Endodermal cell (in vitro differentiated cells): Measurements from ENCODE around the gene CCL1. TPM values are rescaled to one million over a fixed set of nuclear protein-coding genes. Genes with fewer than 3 reads are reported as not detected.

Source experiments
- DNase-seq: peaks from one replicate; pipeline ENCODE4 v3.0.0-alpha.2; 2017
- H3K27ac ChIP-seq: 2 replicates; pipeline ENCODE4 v1.5.1; 2013; ENCODE audit warnings: mild to moderate bottlenecking, low read depth, low read length, moderate library complexity
- H3K27me3 ChIP-seq: 2 replicates; pipeline ENCODE4 v1.6.1; 2013; ENCODE audit warnings: mild to moderate bottlenecking, low read length, moderate library complexity; ENCODE audit not compliant: insufficient read depth, control insufficient read depth, poor library complexity, severe bottlenecking
- H3K36me3 ChIP-seq: 2 replicates; pipeline ENCODE4 v1.7.0; 2013; ENCODE audit warnings: mild to moderate bottlenecking, low read length, moderate library complexity; ENCODE audit not compliant: control insufficient read depth, insufficient read depth
- H3K4me1 ChIP-seq: one replicate; pipeline ENCODE4 v1.7.0; 2013; ENCODE audit warnings: low read length; ENCODE audit not compliant: control insufficient read depth, insufficient read depth
- H3K4me3 ChIP-seq: 2 replicates; pipeline ENCODE4 v1.5.1; 2013; ENCODE audit warnings: mild to moderate bottlenecking, low read length, moderate library complexity
- H3K9ac ChIP-seq: 2 replicates; pipeline ENCODE4 v1.6.1; 2013; ENCODE audit warnings: mild to moderate bottlenecking, low read length, moderate library complexity; ENCODE audit not compliant: poor library complexity, severe bottlenecking; ENCODE audit errors: extremely low read depth
- H3K9me3 ChIP-seq: 2 replicates; pipeline ENCODE4 v1.6.1; 2013; ENCODE audit warnings: mild to moderate bottlenecking, low read length, moderate library complexity; ENCODE audit not compliant: control insufficient read depth
- H3K27ac Mint-ChIP-seq: 2 replicates; pipeline ENCODE4 v1.8.0; 2020; ENCODE audit warnings: mixed read lengths
- H3K27me3 Mint-ChIP-seq: 2 replicates; pipeline ENCODE4 v1.8.0; 2021; ENCODE audit warnings: mild to moderate bottlenecking, mixed read lengths; ENCODE audit not compliant: insufficient read depth
- H3K36me3 Mint-ChIP-seq: 2 replicates; pipeline ENCODE4 v1.8.0; 2020; ENCODE audit warnings: low read depth, mixed read lengths
- H3K4me1 Mint-ChIP-seq: 2 replicates; pipeline ENCODE4 v1.8.0; 2020; ENCODE audit warnings: mixed read lengths
- H3K4me3 Mint-ChIP-seq: 2 replicates; pipeline ENCODE4 v1.8.0; 2020; ENCODE audit warnings: mild to moderate bottlenecking, moderate library complexity, mixed read lengths
- H3K9me3 Mint-ChIP-seq: 2 replicates; pipeline ENCODE4 v1.8.0; 2020; ENCODE audit warnings: mild to moderate bottlenecking, mixed read lengths
- CTCF ChIP-seq: fragments of 200-600 bp; sonication (generic); conservative IDR thresholded peaks from 2 replicates; pipeline ENCODE4 v1.5.0; 2021; ENCODE audit warnings: antibody characterized with exemption, mild to moderate bottlenecking
- WGBS, 2 experiments: methylation state at CpG; one replicate each; pipeline versions ENCODE4 v1.1.5 to v1.1.7; 2013; ENCODE audit warnings: missing lambda C conversion rate in 2 of 2, mixed read lengths in 1 of 2; ENCODE audit not compliant: insufficient coverage in 1 of 2, insufficient read length in 1 of 2; 5-methylcytosine and 5-hydroxymethylcytosine counted together
- total RNA-seq, 2 donors: library from RNA; stranded (reverse); fragmentation: NEBNext Ultra II Directional in 1 of 2; extraction: Animal tissue kit (Norgen Biotek cat#: 25700) in 1 of 2; gene quantifications; 2 replicates in 1 of 2; 3 replicates in 1 of 2; pipeline ENCODE4 v1.2.1, GENCODE V29; 2021

CCL1 gene
- total RNA-seq, 2 donors from 2014 or later = not detected

- peak; percentile 69 for TF ChIP-seq CTCF
- Histone ChIP-seq H3K36me3 (no peaks in the 10 kb centered on the region), H3K9ac (no peak overlapping the region), H3K4me3 (no peak overlapping the region), H3K27me3 (no peaks in the 10 kb centered on the region), H3K9me3 (no peaks in the 10 kb centered on the region), H3K4me1 (no peaks in the 10 kb centered on the region), H3K27ac (no peak overlapping the region)
- Mint-ChIP-seq H3K9me3 (no peaks in the 10 kb centered on the region), H3K27ac (no peak overlapping the region), H3K4me3 (no peak overlapping the region), H3K36me3 (no peaks in the 10 kb centered on the region), H3K4me1 (no peaks in the 10 kb centered on the region), H3K27me3 (peaks cover 16% of the 10 kb centered on the region)
- peak; percentile 83 for DNase-seq
- WGBS, 2 experiments = 69 to 76% methylated on average over 2 to 3 of the region's 3 CpGs
These were observed 44.6 kb downstream of the CCL1 start for GRCh38 chr17:34318474-34318873.

- no peak overlapping the region for H3K27ac ChIP-seq
- no peaks in the 10 kb centered on the region for H3K27me3 ChIP-seq
- Mint-ChIP-seq H3K27ac (no peak overlapping the region), H3K9me3 (no peaks in the 10 kb centered on the region), H3K4me1 (peaks cover 3% of the 10 kb centered on the region), H3K36me3 (no peaks in the 10 kb centered on the region), H3K4me3 (no peak overlapping the region), H3K27me3 (peaks cover 20% of the 10 kb centered on the region)
- no peak overlapping the region for H3K9ac ChIP-seq
- no peaks in the 10 kb centered on the region for H3K36me3 ChIP-seq
- no peaks in the 10 kb centered on the region for H3K4me1 ChIP-seq
- no peak for DNase-seq
- 89 to 95% methylated on average over 4 of the region's 4 CpGs for WGBS, 2 experiments
- H3K9me3 ChIP-seq = no peaks in the 10 kb centered on the region
- no peak for TF ChIP-seq CTCF
- no peak overlapping the region for H3K4me3 ChIP-seq
These were observed 48.8 kb downstream of the CCL1 start for GRCh38 chr17:34314279-34314678.

GRCh38 chr17:34313164-34313563 is 49.9 kb downstream of the CCL1 start:
- H3K4me1 Mint-ChIP-seq = peaks cover 4% of the 10 kb centered on the region
- H3K4me3 Mint-ChIP-seq = no peak overlapping the region
- H3K9me3 Mint-ChIP-seq = no peaks in the 10 kb centered on the region
- Histone ChIP-seq H3K4me3 (no peak overlapping the region), H3K9ac (no peak overlapping the region), H3K4me1 (no peaks in the 10 kb centered on the region), H3K27me3 (no peaks in the 10 kb centered on the region), H3K27ac (no peak overlapping the region), H3K9me3 (no peaks in the 10 kb centered on the region), H3K36me3 (no peaks in the 10 kb centered on the region)
- H3K27me3 Mint-ChIP-seq = peaks cover 20% of the 10 kb centered on the region
- no peak overlapping the region for H3K27ac Mint-ChIP-seq
- DNase-seq = no peak
- WGBS, 2 experiments = 90 to 100% methylated on average over 1 to 4 of the region's 4 CpGs
- H3K36me3 Mint-ChIP-seq = no peaks in the 10 kb centered on the region
- no peak for TF ChIP-seq CTCF
